Tongue (tissue), 2 donors: ENCODE results near the gene KCNIP1. TPM values are rescaled to one million over a fixed set of nuclear protein-coding genes. Genes with fewer than 3 reads are reported as not detected.

Experiments
- DNase-seq: peaks from one replicate; pipeline ENCODE4 v3.0.0-alpha.2; 2015
- total RNA-seq: library from RNA; depleted of rRNA; stranded (reverse); fragments of >200 nt; gene quantifications from one replicate; pipeline ENCODE4 v1.2.3, GENCODE V29; 2014

Gene KCNIP1
- 4.2 TPM for total RNA-seq

- DNase-seq, result peak; percentile 58
Measured at GRCh38 chr5:170503990-170504596, at the start of gene KCNIP1. Gene KCNIP1 (plus strand): TSS chr5:170504020.

- DNase-seq, result no peak
Measured at GRCh38 chr5:170463426-170463825, 40.4 kb upstream of the KCNIP1 start.

GRCh38 chr5:170464280-170465127 lies 39.3 kb upstream of the KCNIP1 start:
- DNase-seq, result no peak

- DNase-seq, result no peak
Measured at GRCh38 chr5:170466553-170466952, 37.3 kb upstream of the KCNIP1 start.

DNA sequence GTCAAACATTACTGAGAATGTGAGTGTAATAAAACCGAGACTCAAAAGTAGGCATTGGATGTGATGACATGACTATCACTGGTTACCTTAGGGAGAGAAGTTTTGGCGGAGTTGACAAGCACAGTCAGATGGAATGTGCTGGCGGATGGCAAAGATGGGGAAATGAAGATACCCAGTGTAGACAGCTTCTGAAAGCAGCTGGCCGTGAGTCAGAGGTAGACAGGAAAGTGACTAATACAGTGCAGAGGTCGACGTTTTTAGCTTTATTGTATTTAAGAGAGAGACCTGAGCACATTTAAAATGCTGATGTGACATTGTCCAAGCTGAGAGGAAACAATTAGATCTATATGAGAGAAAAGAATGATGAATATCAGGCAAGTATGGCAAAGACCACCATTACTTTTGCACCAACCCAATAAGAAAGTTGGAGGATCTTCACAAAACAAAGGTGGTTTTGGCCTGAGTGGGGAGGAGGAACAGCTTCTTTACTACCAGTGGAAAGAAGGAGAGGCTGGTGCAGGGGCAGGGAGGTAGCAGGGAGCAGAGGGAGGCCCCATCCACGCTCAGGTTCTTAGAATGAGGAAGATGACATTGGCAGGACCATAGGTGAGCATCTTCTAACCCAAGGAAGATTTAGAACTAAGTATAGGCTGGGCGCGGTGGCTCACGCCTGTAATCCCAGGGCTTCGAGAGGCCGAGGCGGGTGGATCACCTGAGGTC lies 36.7 kb upstream of the KCNIP1 start:
- DNase-seq, result no peak

- no peak for DNase-seq
Measured at GRCh38 chr5:170468633-170469285, 35.1 kb upstream of the KCNIP1 start.

GRCh38 chr5:170469414-170469813 lies 34.4 kb upstream of the KCNIP1 start:
- no peak for DNase-seq

GRCh38 chr5:170470275-170470674 lies 33.5 kb upstream of the KCNIP1 start:
- no peak for DNase-seq

GRCh38 chr5:170470808-170471404 lies 32.9 kb upstream of the KCNIP1 start:
- DNase-seq, result no peak

DNA sequence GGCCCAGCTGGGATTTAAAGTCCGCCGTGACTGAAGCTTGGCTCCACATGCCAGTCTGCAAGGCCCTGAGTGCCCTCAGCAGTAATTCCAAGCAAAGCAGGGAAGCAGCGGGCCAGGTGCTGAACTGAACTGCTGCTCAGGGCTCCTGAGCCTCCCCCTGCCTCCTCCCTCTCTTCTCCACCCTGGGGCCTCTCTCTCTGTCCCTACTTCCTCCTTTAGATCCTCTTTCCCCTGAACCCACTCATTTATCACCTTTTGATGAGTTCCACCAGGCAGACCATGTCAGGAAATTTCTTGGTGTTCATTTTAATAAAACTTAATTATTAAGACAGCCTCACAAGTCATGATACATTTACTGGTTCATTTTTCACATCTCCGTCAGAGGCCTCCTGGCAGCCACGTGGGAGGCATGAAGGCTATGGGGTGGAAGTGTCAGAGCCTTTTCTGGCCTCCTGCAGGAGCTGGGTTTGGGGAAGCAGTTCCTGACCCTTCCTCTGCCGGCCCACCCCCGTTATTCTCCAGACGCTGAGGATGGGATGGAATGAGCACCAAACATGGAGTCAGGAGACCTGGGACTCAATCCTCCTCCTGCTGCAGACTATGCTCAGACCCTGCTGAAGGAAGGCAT lies 32.2 kb upstream of the KCNIP1 start:
- no peak for DNase-seq

GRCh38 chr5:170473642-170474041 lies 30.2 kb upstream of the KCNIP1 start:
- DNase-seq, result no peak

GRCh38 chr5:170474489-170475274 lies 29.1 kb upstream of the KCNIP1 start:
- no peak for DNase-seq

DNA sequence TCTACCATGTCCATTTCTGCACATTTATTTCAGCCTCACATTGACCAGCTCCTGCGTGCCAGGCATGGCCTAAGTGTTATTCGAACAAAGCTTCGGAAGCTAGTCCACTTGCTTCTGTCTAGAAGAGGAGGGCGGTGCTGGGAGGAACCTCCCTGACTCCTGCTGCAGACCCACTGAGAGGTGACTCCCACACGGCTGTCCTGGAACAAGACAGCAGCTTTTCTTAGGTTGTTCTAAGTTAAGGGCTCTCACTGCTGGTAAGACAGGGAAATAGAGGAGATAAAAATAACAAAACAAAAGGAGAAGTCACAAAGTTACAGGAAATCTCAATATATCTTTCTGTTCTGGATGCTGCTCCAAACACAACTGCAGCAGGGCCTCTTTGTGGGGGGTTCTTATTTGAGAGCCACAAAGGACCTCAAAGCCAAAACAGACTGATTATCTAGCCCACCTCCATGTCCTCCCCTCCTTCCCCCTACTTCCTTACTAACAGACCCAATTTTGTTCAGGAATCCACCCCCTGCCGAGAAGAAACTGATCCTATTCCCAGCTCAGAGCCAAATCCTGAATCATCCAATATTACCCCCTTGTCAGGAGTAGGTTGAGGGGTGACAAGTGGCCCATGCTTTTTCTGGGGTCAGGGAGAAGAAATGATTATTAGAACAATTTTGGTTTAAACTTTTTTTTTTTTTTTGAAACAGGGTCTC lies 28.4 kb upstream of the KCNIP1 start:
- no peak for DNase-seq

DNA sequence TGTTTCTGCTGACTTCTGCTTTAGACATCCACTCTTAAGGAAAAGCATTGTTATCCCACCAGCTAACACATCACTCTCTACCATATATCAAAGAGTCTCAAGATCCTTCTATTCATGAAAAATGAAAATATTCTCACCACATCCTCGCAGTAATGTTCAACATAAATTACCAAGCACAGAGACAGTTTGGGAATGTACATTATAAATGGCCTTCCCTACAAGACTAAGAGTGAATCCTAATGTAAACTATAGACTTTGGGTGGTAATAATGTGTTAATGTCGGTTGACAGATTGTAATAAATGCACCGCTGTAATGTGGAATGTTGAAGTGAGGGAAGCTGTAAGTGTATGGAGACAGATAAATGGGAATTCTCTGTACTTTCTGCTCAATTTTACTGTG lies 27.1 kb upstream of the KCNIP1 start:
- DNase-seq, result no peak

- DNase-seq, result no peak
Measured at GRCh38 chr5:170477906-170478305, 25.9 kb upstream of the KCNIP1 start.

GRCh38 chr5:170478306-170478705 lies 25.5 kb upstream of the KCNIP1 start:
- DNase-seq, result no peak

DNA sequence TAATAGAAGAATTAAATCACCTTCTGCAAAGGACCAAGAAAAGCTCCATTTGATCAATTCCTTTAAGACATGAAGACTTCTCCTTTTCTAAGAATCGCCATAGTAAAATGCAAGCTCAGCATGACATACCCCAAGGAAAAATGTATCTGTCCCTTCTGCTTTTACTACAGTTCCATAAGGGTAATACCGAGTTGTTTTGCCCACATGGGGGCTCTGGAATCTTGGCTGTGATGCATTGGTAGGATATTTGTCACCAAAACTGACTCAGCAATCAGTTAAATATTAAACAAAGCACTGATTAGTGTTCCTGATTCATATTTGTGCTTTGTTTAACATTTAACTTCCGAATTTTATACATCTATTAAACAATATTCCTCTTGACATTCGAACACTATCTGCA lies 24.3 kb upstream of the KCNIP1 start:
- no peak for DNase-seq

DNA sequence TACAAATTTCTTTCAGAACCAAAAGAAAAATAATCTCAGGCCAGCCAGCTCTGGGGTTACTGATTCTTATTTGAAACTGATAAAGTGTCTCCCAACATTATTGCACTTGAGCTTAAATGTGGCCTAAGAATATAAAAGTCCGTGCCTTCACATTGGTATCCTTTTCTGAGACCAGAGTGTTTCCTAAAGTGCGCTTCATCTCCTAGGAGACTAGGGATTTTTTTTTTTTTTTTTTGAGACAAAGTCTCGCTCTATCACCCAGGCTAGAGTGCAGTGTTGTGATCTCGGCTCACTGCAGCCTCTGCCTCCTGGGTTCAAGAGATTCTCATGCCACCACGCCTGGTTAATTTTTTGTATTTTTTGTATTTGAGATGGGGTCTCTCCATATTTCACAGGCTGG lies 23.6 kb upstream of the KCNIP1 start:
- no peak for DNase-seq

DNA sequence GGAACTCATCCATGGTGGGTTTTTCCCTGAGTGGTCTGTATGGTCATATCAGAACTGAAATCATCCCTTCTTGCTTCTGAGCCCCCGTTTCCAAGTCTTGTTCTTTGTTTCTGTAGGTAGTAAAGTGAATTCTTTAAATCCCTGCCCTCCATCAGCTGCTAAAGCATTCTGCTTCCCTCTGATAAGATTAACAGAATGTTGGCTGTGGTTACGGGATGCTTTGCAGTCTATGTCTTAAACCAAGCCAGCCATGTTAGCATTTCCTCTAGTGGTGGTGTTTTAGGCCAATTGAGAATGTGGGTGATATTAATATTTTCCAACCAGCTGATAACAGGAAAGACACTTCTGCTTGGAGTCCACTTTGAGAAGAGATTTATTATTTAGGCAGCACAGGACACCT lies 22.0 kb upstream of the KCNIP1 start:
- no peak for DNase-seq

- no peak for DNase-seq
Measured at GRCh38 chr5:170482511-170482910, 21.3 kb upstream of the KCNIP1 start.
